GM12878 (cell line): ENCODE results near the gene PLCG1.

Experiments used
- EP300 ChIP-seq, 2 experiments: fragments of 150-350 bp in 1 of 2; IDR thresholded peaks; 2 replicates each; pipeline ENCODE4 v1.6.1; 2011 to 2012; ENCODE audit warnings: low read depth in 2 of 2, low read length in 2 of 2, borderline replicate concordance in 1 of 2, improper control_type of control experiment in 1 of 2, inconsistent platforms in 1 of 2; ENCODE audit not compliant: control insufficient read depth in 1 of 2
- ESRRA ChIP-seq: IDR thresholded peaks from 2 replicates; pipeline ENCODE4 v1.6.1; 2012; ENCODE audit warnings: mild to moderate bottlenecking, low read length, improper control_type of control experiment
- EZH2 ChIP-seq: IDR thresholded peaks from 2 replicates; pipeline ENCODE4 v1.6.1; 2012; ENCODE audit warnings: low read depth, mild to moderate bottlenecking, control low read depth, inconsistent platforms, low read length, borderline replicate concordance; ENCODE audit not compliant: control insufficient read depth
- HDGF ChIP-seq: fragments of 450-650 bp; IDR thresholded peaks from 2 replicates; pipeline ENCODE4 v1.6.1; 2016; ENCODE audit warnings: antibody characterized with exemption
- LARP7 ChIP-seq: fragments of 450-650 bp; IDR thresholded peaks from 2 replicates; pipeline ENCODE4 v1.6.1; 2017; ENCODE audit warnings: mild to moderate bottlenecking
- NFIC ChIP-seq: IDR thresholded peaks from 2 replicates; pipeline ENCODE4 v1.6.1; 2012; ENCODE audit warnings: low read depth, mild to moderate bottlenecking, inconsistent platforms, low read length, moderate library complexity
- RAD21 ChIP-seq: IDR thresholded peaks from 2 replicates; pipeline ENCODE4 v1.6.1; 2011; ENCODE audit warnings: mild to moderate bottlenecking, low read depth, low read length, moderate library complexity; ENCODE audit not compliant: insufficient read depth
- RFX5 ChIP-seq: IDR thresholded peaks from 2 replicates; pipeline ENCODE4 v1.6.1; 2011; ENCODE audit warnings: low read depth, low read length, improper control_type of control experiment
- SPI1 ChIP-seq: IDR thresholded peaks from 2 replicates; pipeline ENCODE4 v1.6.1; 2011; ENCODE audit warnings: low read depth, mild to moderate bottlenecking, low read length, moderate library complexity, borderline replicate concordance; ENCODE audit not compliant: insufficient read depth
- ZNF274 ChIP-seq: IDR thresholded peaks from one replicate; pipeline ENCODE4 v1.8.0; 2011; ENCODE audit not compliant: insufficient read length, insufficient read depth
- TF ChIP-seq, protein P1 (sequence below): IDR thresholded peaks from 2 replicates; pipeline ENCODE4 v1.6.1; 2012; ENCODE audit warnings: improper control_type of control experiment, low read depth, low read length; ENCODE audit not compliant: insufficient replicate concordance
- TF ChIP-seq, protein P2 (sequence below), 3 experiments: IDR thresholded peaks in 2 of 3; conservative IDR thresholded peaks in 1 of 3; 2 replicates each; pipeline ENCODE4 v1.5.1; 2011; ENCODE audit warnings: low read depth in 3 of 3, low read length in 3 of 3, mild to moderate bottlenecking in 3 of 3, control low read depth in 2 of 3, moderate library complexity in 2 of 3, inconsistent platforms in 1 of 3, mixed read lengths in 1 of 3; ENCODE audit not compliant: control insufficient read depth in 2 of 3, insufficient read depth in 1 of 3; ENCODE audit errors: extremely low read depth in 1 of 3
- TF ChIP-seq, protein P3 (sequence below): IDR thresholded peaks from 2 replicates; pipeline ENCODE4 v1.6.1; 2011; ENCODE audit warnings: low read depth, low read length, improper control_type of control experiment, borderline replicate concordance

DNA sequence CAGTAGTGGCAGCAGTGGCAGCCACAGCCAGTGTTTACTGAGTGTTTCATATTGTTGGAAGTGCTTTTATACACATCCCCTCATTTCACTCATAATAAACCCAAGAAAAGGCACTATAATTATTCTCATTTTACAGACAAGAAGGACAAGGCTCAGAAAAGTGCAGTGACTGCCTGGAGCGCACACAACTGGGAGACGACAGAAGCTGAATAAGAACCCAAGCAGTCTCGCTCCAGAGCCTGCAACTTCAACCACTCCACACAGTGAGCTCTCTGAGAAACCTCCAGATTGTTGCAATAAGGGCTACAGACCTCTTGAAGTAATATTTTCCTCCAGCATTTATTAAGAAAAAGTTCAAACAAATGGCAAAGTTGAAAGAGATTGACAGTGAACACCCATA lies 76.9 kb downstream of the PLCG1 start:
- TF ChIP-seq, protein P1, sequence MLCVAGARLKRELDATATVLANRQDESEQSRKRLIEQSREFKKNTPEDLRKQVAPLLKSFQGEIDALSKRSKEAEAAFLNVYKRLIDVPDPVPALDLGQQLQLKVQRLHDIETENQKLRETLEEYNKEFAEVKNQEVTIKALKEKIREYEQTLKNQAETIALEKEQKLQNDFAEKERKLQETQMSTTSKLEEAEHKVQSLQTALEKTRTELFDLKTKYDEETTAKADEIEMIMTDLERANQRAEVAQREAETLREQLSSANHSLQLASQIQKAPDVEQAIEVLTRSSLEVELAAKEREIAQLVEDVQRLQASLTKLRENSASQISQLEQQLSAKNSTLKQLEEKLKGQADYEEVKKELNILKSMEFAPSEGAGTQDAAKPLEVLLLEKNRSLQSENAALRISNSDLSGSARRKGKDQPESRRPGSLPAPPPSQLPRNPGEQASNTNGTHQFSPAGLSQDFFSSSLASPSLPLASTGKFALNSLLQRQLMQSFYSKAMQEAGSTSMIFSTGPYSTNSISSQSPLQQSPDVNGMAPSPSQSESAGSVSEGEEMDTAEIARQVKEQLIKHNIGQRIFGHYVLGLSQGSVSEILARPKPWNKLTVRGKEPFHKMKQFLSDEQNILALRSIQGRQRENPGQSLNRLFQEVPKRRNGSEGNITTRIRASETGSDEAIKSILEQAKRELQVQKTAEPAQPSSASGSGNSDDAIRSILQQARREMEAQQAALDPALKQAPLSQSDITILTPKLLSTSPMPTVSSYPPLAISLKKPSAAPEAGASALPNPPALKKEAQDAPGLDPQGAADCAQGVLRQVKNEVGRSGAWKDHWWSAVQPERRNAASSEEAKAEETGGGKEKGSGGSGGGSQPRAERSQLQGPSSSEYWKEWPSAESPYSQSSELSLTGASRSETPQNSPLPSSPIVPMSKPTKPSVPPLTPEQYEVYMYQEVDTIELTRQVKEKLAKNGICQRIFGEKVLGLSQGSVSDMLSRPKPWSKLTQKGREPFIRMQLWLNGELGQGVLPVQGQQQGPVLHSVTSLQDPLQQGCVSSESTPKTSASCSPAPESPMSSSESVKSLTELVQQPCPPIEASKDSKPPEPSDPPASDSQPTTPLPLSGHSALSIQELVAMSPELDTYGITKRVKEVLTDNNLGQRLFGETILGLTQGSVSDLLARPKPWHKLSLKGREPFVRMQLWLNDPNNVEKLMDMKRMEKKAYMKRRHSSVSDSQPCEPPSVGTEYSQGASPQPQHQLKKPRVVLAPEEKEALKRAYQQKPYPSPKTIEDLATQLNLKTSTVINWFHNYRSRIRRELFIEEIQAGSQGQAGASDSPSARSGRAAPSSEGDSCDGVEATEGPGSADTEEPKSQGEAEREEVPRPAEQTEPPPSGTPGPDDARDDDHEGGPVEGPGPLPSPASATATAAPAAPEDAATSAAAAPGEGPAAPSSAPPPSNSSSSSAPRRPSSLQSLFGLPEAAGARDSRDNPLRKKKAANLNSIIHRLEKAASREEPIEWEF, result no peak
- TF ChIP-seq EP300 (IDR thresholded peaks at IDR 0.05; ENCODE audit: borderline replicate concordance in 1 of 2, control insufficient read depth in 1 of 2, low read depth in 2 of 2, low read length in 2 of 2) (no peak), EZH2 (no peak), NFIC (no peak), ZNF274 (no peak), HDGF (no peak), SPI1 (no peak), ESRRA (no peak), RFX5 (no peak), RAD21 (no peak), LARP7 (no peak)
- TF ChIP-seq, protein P2, sequence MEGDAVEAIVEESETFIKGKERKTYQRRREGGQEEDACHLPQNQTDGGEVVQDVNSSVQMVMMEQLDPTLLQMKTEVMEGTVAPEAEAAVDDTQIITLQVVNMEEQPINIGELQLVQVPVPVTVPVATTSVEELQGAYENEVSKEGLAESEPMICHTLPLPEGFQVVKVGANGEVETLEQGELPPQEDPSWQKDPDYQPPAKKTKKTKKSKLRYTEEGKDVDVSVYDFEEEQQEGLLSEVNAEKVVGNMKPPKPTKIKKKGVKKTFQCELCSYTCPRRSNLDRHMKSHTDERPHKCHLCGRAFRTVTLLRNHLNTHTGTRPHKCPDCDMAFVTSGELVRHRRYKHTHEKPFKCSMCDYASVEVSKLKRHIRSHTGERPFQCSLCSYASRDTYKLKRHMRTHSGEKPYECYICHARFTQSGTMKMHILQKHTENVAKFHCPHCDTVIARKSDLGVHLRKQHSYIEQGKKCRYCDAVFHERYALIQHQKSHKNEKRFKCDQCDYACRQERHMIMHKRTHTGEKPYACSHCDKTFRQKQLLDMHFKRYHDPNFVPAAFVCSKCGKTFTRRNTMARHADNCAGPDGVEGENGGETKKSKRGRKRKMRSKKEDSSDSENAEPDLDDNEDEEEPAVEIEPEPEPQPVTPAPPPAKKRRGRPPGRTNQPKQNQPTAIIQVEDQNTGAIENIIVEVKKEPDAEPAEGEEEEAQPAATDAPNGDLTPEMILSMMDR (IDR thresholded peaks at IDR 0.05 in 2 of 3, conservative IDR thresholded peaks at IDR 0.05 in 1 of 3; ENCODE audit: control insufficient read depth in 2 of 3, extremely low read depth in 1 of 3, insufficient read depth in 1 of 3, low read depth in 3 of 3, low read length in 3 of 3), result no peak
- TF ChIP-seq, protein P3, sequence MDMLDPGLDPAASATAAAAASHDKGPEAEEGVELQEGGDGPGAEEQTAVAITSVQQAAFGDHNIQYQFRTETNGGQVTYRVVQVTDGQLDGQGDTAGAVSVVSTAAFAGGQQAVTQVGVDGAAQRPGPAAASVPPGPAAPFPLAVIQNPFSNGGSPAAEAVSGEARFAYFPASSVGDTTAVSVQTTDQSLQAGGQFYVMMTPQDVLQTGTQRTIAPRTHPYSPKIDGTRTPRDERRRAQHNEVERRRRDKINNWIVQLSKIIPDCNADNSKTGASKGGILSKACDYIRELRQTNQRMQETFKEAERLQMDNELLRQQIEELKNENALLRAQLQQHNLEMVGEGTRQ, result no peak
